C4-2B (cell line): Measurements from ENCODE around the gene EXOSC2.

ENCODE experiments used
- H3K27ac ChIP-seq: fragments of 450-650 bp; 2 replicates; pipeline ENCODE4 v1.5.1; 2017
- ZFX ChIP-seq: fragments of 450-650 bp; IDR thresholded peaks from 2 replicates; pipeline ENCODE4 v1.6.1; 2017
- TF ChIP-seq, protein P1 (sequence below): fragments of 450-650 bp; conservative IDR thresholded peaks from 2 replicates; pipeline ENCODE4 v1.5.1; 2017; ENCODE audit warnings: mild to moderate bottlenecking

Gene EXOSC2

DNA sequence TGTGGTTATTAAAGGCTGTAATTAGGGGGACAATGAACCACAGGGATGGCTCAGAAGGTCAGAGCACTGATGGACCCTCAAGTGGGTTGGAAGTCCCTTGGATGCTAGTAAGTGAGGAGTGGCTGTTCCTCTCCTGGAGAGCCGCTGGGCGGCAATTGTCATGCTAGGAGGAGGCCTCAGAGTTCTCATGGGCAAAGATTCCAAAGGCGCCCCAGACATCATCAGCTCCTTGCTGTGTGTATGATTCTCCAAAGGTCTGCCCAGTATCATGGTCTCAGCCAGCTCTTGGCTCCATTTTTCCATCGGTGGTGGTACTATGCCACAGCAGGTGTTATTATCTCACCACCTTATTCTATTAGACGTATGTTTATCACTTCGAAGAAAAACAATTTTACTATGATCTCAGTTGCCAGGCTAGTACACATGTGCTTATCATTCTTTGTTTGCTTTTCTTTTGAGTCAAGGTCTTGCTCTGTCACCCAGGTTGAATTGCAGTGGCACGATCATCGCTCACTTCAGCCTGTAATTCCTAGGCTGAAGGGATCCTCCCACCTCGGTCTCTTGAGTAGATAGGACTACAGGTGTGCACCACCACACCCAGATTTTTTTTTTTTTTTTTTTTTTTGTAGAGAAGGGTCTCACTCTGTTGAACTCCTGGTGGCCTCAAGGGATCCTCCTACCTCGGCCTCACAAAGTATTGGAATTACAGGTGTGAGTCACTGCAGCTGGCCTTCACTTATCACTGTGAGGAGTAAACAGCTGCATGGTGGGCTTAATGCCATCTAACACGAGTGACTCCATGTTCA is 46.8 kb downstream of the EXOSC2 start:
- no peak overlapping the region for H3K27ac ChIP-seq
- TF ChIP-seq, protein P1, sequence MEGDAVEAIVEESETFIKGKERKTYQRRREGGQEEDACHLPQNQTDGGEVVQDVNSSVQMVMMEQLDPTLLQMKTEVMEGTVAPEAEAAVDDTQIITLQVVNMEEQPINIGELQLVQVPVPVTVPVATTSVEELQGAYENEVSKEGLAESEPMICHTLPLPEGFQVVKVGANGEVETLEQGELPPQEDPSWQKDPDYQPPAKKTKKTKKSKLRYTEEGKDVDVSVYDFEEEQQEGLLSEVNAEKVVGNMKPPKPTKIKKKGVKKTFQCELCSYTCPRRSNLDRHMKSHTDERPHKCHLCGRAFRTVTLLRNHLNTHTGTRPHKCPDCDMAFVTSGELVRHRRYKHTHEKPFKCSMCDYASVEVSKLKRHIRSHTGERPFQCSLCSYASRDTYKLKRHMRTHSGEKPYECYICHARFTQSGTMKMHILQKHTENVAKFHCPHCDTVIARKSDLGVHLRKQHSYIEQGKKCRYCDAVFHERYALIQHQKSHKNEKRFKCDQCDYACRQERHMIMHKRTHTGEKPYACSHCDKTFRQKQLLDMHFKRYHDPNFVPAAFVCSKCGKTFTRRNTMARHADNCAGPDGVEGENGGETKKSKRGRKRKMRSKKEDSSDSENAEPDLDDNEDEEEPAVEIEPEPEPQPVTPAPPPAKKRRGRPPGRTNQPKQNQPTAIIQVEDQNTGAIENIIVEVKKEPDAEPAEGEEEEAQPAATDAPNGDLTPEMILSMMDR, result no peak
- TF ChIP-seq ZFX, result no peak

DNA sequence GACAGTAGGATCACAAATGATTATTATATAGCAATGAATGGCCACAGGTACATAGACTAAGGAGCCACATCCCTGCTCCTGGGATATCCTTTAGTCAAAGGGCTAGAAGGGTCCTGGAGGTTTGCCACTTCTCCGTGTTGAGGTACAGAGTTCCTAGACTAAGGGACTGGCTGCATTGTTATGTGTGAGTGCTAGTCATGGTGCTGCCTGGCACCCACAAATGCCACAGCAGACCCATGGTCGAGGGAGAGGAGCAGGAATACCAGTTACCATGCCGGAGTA is 47.4 kb downstream of the EXOSC2 start:
- H3K27ac ChIP-seq, result no peak overlapping the region
- TF ChIP-seq, protein P1, result no peak
- no peak for TF ChIP-seq ZFX

DNA sequence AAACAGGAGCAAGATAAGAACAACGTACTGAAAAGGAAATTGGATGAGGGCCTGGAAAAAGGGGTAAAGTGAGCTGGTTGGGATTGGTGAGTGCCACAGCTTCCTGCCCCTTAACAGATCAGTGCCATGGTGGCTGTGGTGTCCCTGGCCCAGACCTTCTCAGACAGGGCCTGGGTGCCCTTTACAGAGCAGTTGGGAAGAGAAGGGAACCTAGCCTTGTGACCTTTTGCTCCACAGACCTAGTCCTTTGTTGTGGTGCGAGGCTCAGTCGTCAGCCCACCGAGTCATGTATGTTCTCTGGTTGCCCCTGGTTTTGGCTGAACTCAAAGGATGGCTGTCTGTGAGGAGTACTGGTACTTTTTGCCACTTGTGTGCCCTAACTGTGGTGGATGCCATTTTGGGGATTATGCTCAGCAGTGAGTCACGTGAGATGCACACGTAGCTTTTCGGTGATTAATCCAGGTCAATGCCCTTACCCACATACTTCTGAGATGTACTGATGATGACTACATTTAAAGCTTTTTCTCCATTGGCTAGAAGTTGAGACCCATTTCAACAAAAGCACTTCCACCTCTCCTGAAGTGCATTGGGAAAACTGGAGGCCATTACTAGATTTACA is 48.4 kb downstream of the EXOSC2 start:
- H3K27ac ChIP-seq, result no peak overlapping the region
- TF ChIP-seq, protein P1, result no peak
- TF ChIP-seq ZFX, result no peak

DNA sequence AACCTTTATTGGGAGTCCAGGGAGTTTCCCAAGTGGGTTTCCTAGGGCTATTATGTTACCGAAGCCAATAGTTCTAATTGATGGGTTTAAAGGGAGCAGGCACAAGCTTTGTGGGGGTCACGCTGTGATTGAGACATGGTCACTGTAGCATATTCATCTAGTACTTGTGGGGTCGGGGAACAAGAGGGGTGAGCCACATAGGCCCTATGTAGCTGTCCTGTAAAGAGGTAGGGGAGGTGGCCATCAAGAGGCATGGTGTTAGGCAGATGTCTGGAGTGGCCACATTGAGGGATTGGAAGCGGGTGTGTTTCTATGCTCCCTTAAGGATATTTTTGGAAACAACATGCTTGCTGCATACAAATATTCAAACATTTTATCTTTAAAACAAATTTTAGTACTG is 50.1 kb downstream of the EXOSC2 start:
- no peak overlapping the region for H3K27ac ChIP-seq
- no peak for TF ChIP-seq ZFX
- TF ChIP-seq, protein P1, result no peak

DNA sequence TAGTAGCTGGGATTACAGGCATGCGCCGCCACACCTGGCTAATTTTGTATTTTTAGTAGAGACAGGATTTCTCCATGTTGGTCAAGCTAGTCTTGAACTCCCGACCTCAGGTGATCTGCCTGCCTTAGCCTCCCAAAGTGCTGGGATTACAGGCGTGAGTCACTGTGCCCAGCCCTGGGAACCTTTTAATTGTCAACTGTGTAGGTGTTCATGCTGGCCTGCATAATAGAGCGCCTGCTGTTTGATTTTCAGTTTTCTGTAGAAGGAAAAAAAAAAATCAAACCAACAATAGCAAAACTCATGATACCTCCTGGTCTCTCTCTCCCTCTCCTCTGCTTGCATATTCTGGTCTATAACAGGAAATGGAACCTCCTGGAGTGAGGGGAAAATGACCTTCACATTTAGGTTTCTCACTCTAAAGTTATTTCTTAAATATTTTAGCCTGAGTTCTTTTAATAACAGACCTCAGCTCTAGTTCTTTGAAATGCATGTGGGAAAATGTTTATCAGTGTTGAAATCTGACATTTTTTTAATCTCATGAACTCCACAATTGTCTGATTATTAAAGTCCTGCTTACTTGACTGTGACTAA is 51.7 kb downstream of the EXOSC2 start:
- no peak overlapping the region for H3K27ac ChIP-seq
- TF ChIP-seq, protein P1, result no peak
- no peak for TF ChIP-seq ZFX

DNA sequence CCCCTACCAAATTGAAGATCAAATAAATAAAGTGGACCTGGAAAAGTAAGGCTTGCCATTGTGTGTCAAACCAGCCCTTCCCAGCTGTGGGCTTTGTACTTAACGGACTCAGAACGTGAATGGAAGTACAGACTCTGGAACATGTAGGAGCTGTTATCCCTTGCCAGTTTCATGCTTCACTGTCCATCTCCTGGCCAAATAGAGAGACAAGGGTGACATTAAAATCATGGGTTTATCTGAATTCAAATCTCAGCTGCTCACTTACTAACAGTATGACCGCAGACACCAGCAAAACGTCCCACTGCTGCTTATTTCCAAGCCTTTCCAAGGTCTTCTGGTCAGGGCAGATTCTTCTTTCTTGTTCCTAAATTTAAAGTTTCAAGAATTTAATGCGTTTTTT is 52.2 kb downstream of the EXOSC2 start:
- TF ChIP-seq, protein P1, result no peak
- H3K27ac ChIP-seq, result no peak overlapping the region

DNA sequence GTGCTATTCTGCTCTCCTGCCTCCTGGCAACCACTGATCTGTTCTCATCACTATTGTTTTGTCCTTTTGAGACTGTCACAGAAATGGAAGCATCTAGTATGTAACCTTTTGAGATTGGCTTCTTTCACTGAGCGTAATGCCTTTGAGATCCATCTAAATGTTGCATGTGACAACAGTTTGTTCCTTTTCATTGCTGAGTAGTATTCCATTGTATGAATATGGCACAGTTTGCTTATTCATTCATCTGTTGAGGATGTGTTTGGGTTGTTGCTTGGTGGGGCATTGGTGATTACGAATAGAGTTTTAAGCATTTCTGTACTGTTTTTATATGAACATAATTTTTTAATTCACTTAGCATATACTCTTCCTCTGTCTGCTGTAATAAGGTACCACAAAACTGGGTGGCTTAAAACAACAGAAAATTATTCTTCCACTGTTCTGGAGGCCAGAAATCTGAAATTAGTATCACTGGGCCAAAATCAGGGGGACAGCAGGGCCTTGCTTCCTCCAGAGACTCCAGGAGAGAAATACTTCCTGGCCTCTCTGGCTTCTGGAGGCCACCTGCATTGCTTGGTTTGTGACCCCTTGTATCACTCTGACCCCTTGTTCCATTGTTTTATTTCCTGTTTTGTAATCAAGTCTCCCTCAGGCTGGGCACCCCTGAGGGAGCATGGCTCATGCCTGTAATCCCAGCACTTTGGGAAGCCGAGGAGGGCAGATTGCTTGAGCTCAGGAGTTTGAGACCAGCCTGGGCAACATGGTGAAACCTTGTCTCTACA is 53.0 kb downstream of the EXOSC2 start:
- no peak for TF ChIP-seq ZFX
- TF ChIP-seq, protein P1, result no peak
- H3K27ac ChIP-seq, result no peak overlapping the region
